ENCODE results near the gene DYRK1B. TPM values are rescaled to one million over a fixed set of nuclear protein-coding genes. Genes with fewer than 3 reads are reported as not detected.

DYRK1B gene
- total RNA-seq, 1 experiment from 2014 or later: 2.4 TPM

GRCh38 chr19:39796000-39796498 is 37.9 kb downstream of the DYRK1B start:
- POLR2A ChIA-PET (ENCODE audit: unreplicated experiment): no interaction called here
- Histone ChIP-seq H3K9ac (ENCODE audit: low read length) (no peak overlapping the region), H3F3A (ENCODE audit: low read length, unreplicated experiment) (no peaks in the 10 kb centered on the region), H3K27ac (ENCODE audit: low read length) (no peak overlapping the region), H2AFZ (ENCODE audit: low read length) (no peak overlapping the region), H3K4me2 (ENCODE audit: low read length) (no peak overlapping the region), H3K79me2 (ENCODE audit: low read length) (no peaks in the 10 kb centered on the region), H3K27me3 (ENCODE audit: low read length) (peaks cover 27% of the 10 kb centered on the region), H3K4me3 (ENCODE audit: low read length) (no peak overlapping the region), H3K9me3 (ENCODE audit: low read length) (no peaks in the 10 kb centered on the region), H3K36me3 (ENCODE audit: low read depth, low read length) (no peaks in the 10 kb centered on the region; the same call in 1 of the 2 replicates), H4K20me1 (ENCODE audit: low read length) (no peaks in the 10 kb centered on the region), H3K9me2 (replicated peaks; ENCODE audit: low read length) (no peaks in the 10 kb centered on the region), H3K4me1 (ENCODE audit: insufficient read depth, low read length) (no peaks in the 10 kb centered on the region)
- ATAC-seq: no peak
- DNase-seq: no peak
- CTCF ChIA-PET: no interaction called here
- intact Hi-C loops (cut with micrococcal nuclease): no loop called here
- BruUV-seq (replicated peaks): no TSS peak
- TF ChIP-seq CTCF (conservative IDR thresholded peaks at IDR 0.05; ENCODE audit: low read depth, low read length) (no peak), EZH2 (IDR thresholded peaks at IDR 0.05; ENCODE audit: low read length, unreplicated experiment) (no peak), EZH2phosphoT487 (IDR thresholded peaks at IDR 0.05; ENCODE audit: borderline replicate concordance, low read length) (no peak)

- CTCF ChIA-PET: no interaction called here
- H2AFZ ChIP-seq (ENCODE audit: low read length): no peak overlapping the region
- POLR2A ChIA-PET (ENCODE audit: unreplicated experiment): no interaction called here
- no peak overlapping the region for H3K9ac ChIP-seq (ENCODE audit: low read length)
- no peaks in the 10 kb centered on the region for H3K79me2 ChIP-seq (ENCODE audit: low read length)
- TF ChIP-seq EZH2 (IDR thresholded peaks at IDR 0.05; ENCODE audit: low read length, unreplicated experiment) (no peak), CTCF (conservative IDR thresholded peaks at IDR 0.05; ENCODE audit: low read depth, low read length) (no peak), EZH2phosphoT487 (IDR thresholded peaks at IDR 0.05; ENCODE audit: borderline replicate concordance, low read length) (no peak)
- peak; percentile 34 for DNase-seq
- H3K4me3 ChIP-seq (ENCODE audit: low read length): no peak overlapping the region
- no peak overlapping the region for H3K27ac ChIP-seq (ENCODE audit: low read length)
- H3F3A ChIP-seq (ENCODE audit: low read length, unreplicated experiment): no peaks in the 10 kb centered on the region
- peaks cover 27% of the 10 kb centered on the region for H3K27me3 ChIP-seq (ENCODE audit: low read length)
- H3K9me3 ChIP-seq (ENCODE audit: low read length): no peaks in the 10 kb centered on the region
- no peaks in the 10 kb centered on the region for H3K9me2 ChIP-seq (replicated peaks; ENCODE audit: low read length)
- no peaks in the 10 kb centered on the region for H3K4me1 ChIP-seq (ENCODE audit: insufficient read depth, low read length)
- BruUV-seq (replicated peaks): no TSS peak
- H4K20me1 ChIP-seq (ENCODE audit: low read length): no peaks in the 10 kb centered on the region
- no peak for ATAC-seq
- H3K4me2 ChIP-seq (ENCODE audit: low read length): no peak overlapping the region
- intact Hi-C loops (cut with micrococcal nuclease): no loop called here
- H3K36me3 ChIP-seq (ENCODE audit: low read depth, low read length): no peaks in the 10 kb centered on the region; the same call in 1 of the 2 replicates
Measured at GRCh38 chr19:39795001-39795400, 39.0 kb downstream of the DYRK1B start.

- CTCF ChIA-PET: interaction anchor here (0.7 to 1.3 kb wide), 3 partner anchors 26 to 177 kb away, joined by 3 to 11 read pairs (median 4); partner anchors contain the start of gene PSMC4
- H3K4me2 ChIP-seq (ENCODE audit: low read length): peak overlapping the region; percentile 87
- ATAC-seq (peak; percentile 92), DNase-seq (peak; percentile 64)
- H3K4me3 ChIP-seq (ENCODE audit: low read length): peak overlapping the region; percentile 67
- BruUV-seq (replicated peaks): no TSS peak
- H3K9ac ChIP-seq (ENCODE audit: low read length): no peak overlapping the region
- no peak overlapping the region for H3K27ac ChIP-seq (ENCODE audit: low read length)
- no peaks in the 10 kb centered on the region for H3K9me3 ChIP-seq (ENCODE audit: low read length)
- no peak for TF ChIP-seq EZH2phosphoT487 (IDR thresholded peaks at IDR 0.05; ENCODE audit: borderline replicate concordance, low read length)
- peak; percentile 90 for TF ChIP-seq CTCF (conservative IDR thresholded peaks at IDR 0.05; ENCODE audit: low read depth, low read length)
- no peaks in the 10 kb centered on the region; the same call in 1 of the 2 replicates for H3K36me3 ChIP-seq (ENCODE audit: low read depth, low read length)
- no peaks in the 10 kb centered on the region for H3K9me2 ChIP-seq (replicated peaks; ENCODE audit: low read length)
- H3K27me3 ChIP-seq (ENCODE audit: low read length): peaks cover 24% of the 10 kb centered on the region
- H4K20me1 ChIP-seq (ENCODE audit: low read length): no peaks in the 10 kb centered on the region
- H2AFZ ChIP-seq (ENCODE audit: low read length): peak overlapping the region; percentile 90
- no peaks in the 10 kb centered on the region for H3K4me1 ChIP-seq (ENCODE audit: insufficient read depth, low read length)
- POLR2A ChIA-PET (ENCODE audit: unreplicated experiment): interaction anchor here (0.5 to 0.6 kb wide), 2 partner anchors 261 to 672 kb away, joined by 3 to 7 read pairs; no protein-coding TSS in a partner anchor
- H3K79me2 ChIP-seq (ENCODE audit: low read length): no peaks in the 10 kb centered on the region
- no peaks in the 10 kb centered on the region for H3F3A ChIP-seq (ENCODE audit: low read length, unreplicated experiment)
- intact Hi-C loops (cut with micrococcal nuclease): loop anchor here (2.0 kb wide), 1 partner anchor 52 kb away; no protein-coding TSS in a partner anchor
Measured at GRCh38 chr19:39792999-39793546, 40.9 kb downstream of the DYRK1B start.
